WTC11 (cell line): Measurements from ENCODE around the gene NRP2.

Experiments used
- CREB1 ChIP-seq: sonication (generic); formaldehyde crosslinking; IDR thresholded peaks from 2 replicates; pipeline ENCODE4 v1.8.0; 2023; ENCODE audit warnings: mild to moderate bottlenecking, missing genetic modification reagents
- CTCF ChIP-seq: fragments of 200-600 bp; IDR thresholded peaks from 2 replicates; pipeline ENCODE4 v1.8.0; 2022; ENCODE audit warnings: antibody characterized with exemption
- E2F4 ChIP-seq: sonication (generic); formaldehyde crosslinking; IDR thresholded peaks from 2 replicates; pipeline ENCODE4 v1.8.1; 2022; ENCODE audit warnings: low read depth, mild to moderate bottlenecking, moderate library complexity, missing genetic modification reagents, borderline replicate concordance
- ERG ChIP-seq: fragments of 250-450 bp; sonication (Bioruptor Pico); IDR thresholded peaks from 2 replicates; pipeline ENCODE4 v1.8.0; 2021; ENCODE audit warnings: mild to moderate bottlenecking
- HMGXB4 ChIP-seq: sonication (generic); formaldehyde crosslinking; IDR thresholded peaks from 2 replicates; pipeline ENCODE4 v1.8.1; 2023; ENCODE audit warnings: mild to moderate bottlenecking, moderate library complexity, missing genetic modification reagents
- JUN ChIP-seq: sonication (generic); formaldehyde crosslinking; IDR thresholded peaks from 2 replicates; pipeline ENCODE4 v1.8.0; 2023; ENCODE audit warnings: mild to moderate bottlenecking, missing genetic modification reagents
- MAX ChIP-seq: sonication (generic); formaldehyde crosslinking; IDR thresholded peaks from 2 replicates; pipeline ENCODE4 v1.8.0; 2022; ENCODE audit warnings: mild to moderate bottlenecking, missing genetic modification reagents
- MLX ChIP-seq: sonication (generic); formaldehyde crosslinking; IDR thresholded peaks from 2 replicates; pipeline ENCODE4 v1.8.1; 2023; ENCODE audit warnings: mild to moderate bottlenecking, missing genetic modification reagents, moderate library complexity
- NFE2L1 ChIP-seq: sonication (generic); formaldehyde crosslinking; IDR thresholded peaks from 2 replicates; pipeline ENCODE4 v1.8.1; 2023; ENCODE audit warnings: missing genetic modification reagents
- NFYB ChIP-seq: sonication (generic); formaldehyde crosslinking; conservative IDR thresholded peaks from 2 replicates; pipeline ENCODE4 v1.8.0; 2022; ENCODE audit warnings: low read depth, missing genetic modification reagents
- RELA ChIP-seq: sonication (generic); formaldehyde crosslinking; IDR thresholded peaks from 2 replicates; pipeline ENCODE4 v1.8.1; 2022; ENCODE audit warnings: missing genetic modification reagents, mild to moderate bottlenecking, borderline replicate concordance
- SMAD4 ChIP-seq: sonication (generic); formaldehyde crosslinking; IDR thresholded peaks from 2 replicates; pipeline ENCODE4 v1.8.0; 2022; ENCODE audit warnings: mild to moderate bottlenecking, missing genetic modification reagents
- TCF7 ChIP-seq: sonication (generic); formaldehyde crosslinking; IDR thresholded peaks from 2 replicates; pipeline ENCODE4 v1.8.0; 2022; ENCODE audit warnings: mild to moderate bottlenecking, low read depth, missing genetic modification reagents, moderate library complexity
- USF2 ChIP-seq: sonication (generic); formaldehyde crosslinking; IDR thresholded peaks from 2 replicates; pipeline ENCODE4 v1.8.1; 2023; ENCODE audit warnings: mild to moderate bottlenecking, missing genetic modification reagents, moderate library complexity

- TF ChIP-seq CTCF (no peak), USF2 (no peak), CREB1 (no peak), NFE2L1 (CRISPR knock-in tag) (no peak), TCF7 (no peak), E2F4 (CRISPR knock-in tag) (no peak), HMGXB4 (no peak), SMAD4 (no peak), MLX (CRISPR knock-in tag) (no peak), MAX (CRISPR knock-in tag) (no peak), NFYB (CRISPR knock-in tag) (no peak), JUN (CRISPR knock-in tag) (no peak), ERG (CRISPR knock-in tag) (no peak), RELA (CRISPR knock-in tag) (no peak)
Measured at GRCh38 chr2:205658572-205658971, 23.7 kb upstream of the NRP2 start.
